Right cardiac atrium (tissue), 5 donors: Measurements from ENCODE around the gene FMN1. TPM values are rescaled to one million over a fixed set of nuclear protein-coding genes. Genes with fewer than 3 reads are reported as not detected.
A peak's percentile ranks its signal among the peaks of the same experiment; 100 is the strongest.
"Not testable (repeated sequence)": the region's sequence is repeated elsewhere in the genome, so short reads cannot be mapped to it uniquely, and the experiment has no call there.

Experiments used
- ATAC-seq, 2 donors: fragments of 200-7000 bp; cut with Tn5 transposase; one replicate each; pipeline versions ENCODE4 v1.8.0 to v1.9.1; 2020; ENCODE audit warnings: moderate library complexity in 2 of 2, mild to moderate bottlenecking in 1 of 2
- DNase-seq, 3 donors: peaks; one replicate each; pipeline ENCODE4 v3.0.0-alpha.2; 2020
- H3K27ac ChIP-seq: one replicate; pipeline ENCODE4 v1.5.1; 2013; ENCODE audit warnings: mild to moderate bottlenecking, low read length, control low read depth, moderate library complexity
- H3K27me3 ChIP-seq: one replicate; pipeline ENCODE4 v1.6.1; 2013; ENCODE audit not compliant: control insufficient read depth, insufficient read depth
- H3K4me1 ChIP-seq: one replicate; pipeline ENCODE4 v1.6.1; 2013; ENCODE audit warnings: low read length; ENCODE audit not compliant: control insufficient read depth, insufficient read depth
- H3K4me3 ChIP-seq: one replicate; pipeline ENCODE4 v1.5.1; 2013; ENCODE audit warnings: low read length, control low read depth
- H3K9me3 ChIP-seq: one replicate; pipeline ENCODE4 v1.6.1; 2013; ENCODE audit warnings: low read length; ENCODE audit not compliant: control insufficient read depth
- WGBS: extraction: QIAGEN DNeasy Blood & Tissue Kit; methylation state at CpG from one replicate; pipeline ENCODE4 v1.1.7; 2013; 5-methylcytosine and 5-hydroxymethylcytosine counted together
- intact Hi-C, 4 donors: fragments of 100-400 bp; cut with DNase I; formaldehyde crosslinking; loops; one replicate each; pipeline versions ENCODE4 v1.11.0 to v1.14.0; 2022 to 2023
- polyA plus RNA-seq: library from polyadenylated mRNA; stranded (reverse); fragments of 200-250 nt; gene quantifications from one replicate; pipeline ENCODE4 v1.2.3, GENCODE V29; 2013
- total RNA-seq, 4 donors: library from RNA; stranded (reverse); fragmentation: NEBNext Ultra II Directional; extraction: Animal tissue kit (Norgen Biotek cat#: 25700); gene quantifications; one replicate each; pipeline ENCODE4 v1.2.1, GENCODE V29; 2021
- donor health status: healthy with polysubstance abuse.
- donor health status: DM: no; HTN: yes; CAD: no.
- donor health status: DM: no; HTN: no; CAD: no.
- donor health status: DM: no; HTN: yes; CAD: no; lungs with severe emphysema.
- donor health status: DM: yes; HTN: yes; CAD: no.

Gene FMN1
- total and polyA plus RNA-seq, 5 donors, result 0.63 to 8.5 (median 3.5) TPM

DNA sequence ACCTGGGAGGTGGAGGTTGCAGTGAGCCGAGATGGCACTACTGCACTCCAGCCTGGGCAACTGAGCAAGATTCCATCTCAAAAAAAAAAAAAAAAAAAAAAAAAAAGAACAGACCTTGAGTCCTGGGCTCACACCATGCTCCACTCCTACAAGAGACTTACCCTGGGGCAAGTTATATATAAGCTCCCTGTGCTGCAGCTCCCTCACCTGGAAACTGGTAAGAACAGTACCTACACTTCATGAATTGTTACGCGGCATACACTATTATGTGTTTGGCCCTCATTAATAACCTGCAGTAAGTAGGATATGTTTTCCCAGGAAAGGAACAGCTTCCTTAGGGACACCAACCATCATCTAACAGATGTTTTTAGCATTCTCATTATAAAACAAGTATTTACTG is 119.6 kb downstream of the FMN1 start:
- ATAC-seq, result no peak
- no peak overlapping the region for H3K27ac ChIP-seq
- intact Hi-C loops, result loop anchor here in 1 of 4 donors (10.0 kb wide), 1 partner anchor 60 kb away; no protein-coding TSS in a partner anchor

DNA sequence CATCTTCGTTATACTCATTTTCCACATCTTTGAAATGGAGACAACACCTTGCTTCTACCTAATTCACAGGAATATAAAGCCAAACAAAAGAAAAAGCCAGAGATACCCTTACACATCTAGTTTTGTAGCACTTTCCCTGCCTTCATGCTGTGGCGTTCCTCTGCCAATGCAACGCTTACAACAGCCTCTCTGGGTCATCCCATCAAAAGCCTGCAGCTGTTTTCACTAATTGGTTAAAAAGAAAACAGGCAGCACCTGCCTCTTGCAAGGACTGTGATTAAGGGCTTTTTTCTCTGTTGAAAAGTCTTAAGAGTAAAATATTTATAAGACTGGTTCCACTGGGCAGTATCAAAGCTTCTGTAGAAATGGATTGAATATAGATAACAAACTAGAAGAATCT is 120.3 kb downstream of the FMN1 start:
- Histone ChIP-seq H3K9me3 (no peaks in the 10 kb centered on the region), H3K27me3 (no peaks in the 10 kb centered on the region), H3K27ac (no peak overlapping the region), H3K4me3 (no peak overlapping the region), H3K4me1 (no peaks in the 10 kb centered on the region)
- DNase-seq, result no peak
- intact Hi-C loops, result loop anchor here in 1 of 4 donors (10.0 kb wide), 1 partner anchor 61 kb away; no protein-coding TSS in a partner anchor
- no peak for ATAC-seq
- WGBS, result 77% methylated on average over 3 of the region's 3 CpGs

More for the DNA sequence above, 119.6 kb downstream of the FMN1 start:
- H3K9me3 ChIP-seq, result no peaks in the 10 kb centered on the region
- no peak overlapping the region for H3K4me3 ChIP-seq
- no peaks in the 10 kb centered on the region for H3K4me1 ChIP-seq
- WGBS, result 90% methylated on average over 3 of the region's 3 CpGs
- no peak for DNase-seq
- no peaks in the 10 kb centered on the region for H3K27me3 ChIP-seq

DNA sequence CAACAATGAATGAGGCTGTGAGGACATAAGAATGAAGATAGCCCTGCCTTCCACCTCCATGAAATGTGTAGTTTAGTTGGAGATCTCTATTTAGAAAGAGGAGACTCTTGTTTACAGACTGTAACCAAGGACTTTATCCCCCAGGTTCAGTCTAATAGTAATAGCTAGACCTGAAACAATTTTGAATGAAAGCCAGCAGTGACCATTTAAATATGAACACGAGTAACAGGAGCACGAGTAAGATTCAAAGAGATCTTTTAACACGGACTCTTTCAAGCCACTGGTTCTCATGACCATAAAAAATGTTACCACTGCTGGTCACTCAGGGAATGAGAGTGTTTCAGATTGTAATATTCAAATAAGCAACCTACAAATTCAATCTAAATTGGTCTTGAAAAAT is 123.1 kb downstream of the FMN1 start:
- no peaks in the 10 kb centered on the region for H3K27me3 ChIP-seq
- no peaks in the 10 kb centered on the region for H3K9me3 ChIP-seq
- DNase-seq (no peak), ATAC-seq (no peak)
- no peaks in the 10 kb centered on the region for H3K4me1 ChIP-seq
- H3K27ac ChIP-seq, result no peak overlapping the region
- 68% methylated on average over 3 of the region's 3 CpGs for WGBS
- H3K4me3 ChIP-seq, result no peak overlapping the region
- intact Hi-C loops, result loop anchor here in 1 of 4 donors (10.0 kb wide), 1 partner anchor 63 kb away; no protein-coding TSS in a partner anchor

DNA sequence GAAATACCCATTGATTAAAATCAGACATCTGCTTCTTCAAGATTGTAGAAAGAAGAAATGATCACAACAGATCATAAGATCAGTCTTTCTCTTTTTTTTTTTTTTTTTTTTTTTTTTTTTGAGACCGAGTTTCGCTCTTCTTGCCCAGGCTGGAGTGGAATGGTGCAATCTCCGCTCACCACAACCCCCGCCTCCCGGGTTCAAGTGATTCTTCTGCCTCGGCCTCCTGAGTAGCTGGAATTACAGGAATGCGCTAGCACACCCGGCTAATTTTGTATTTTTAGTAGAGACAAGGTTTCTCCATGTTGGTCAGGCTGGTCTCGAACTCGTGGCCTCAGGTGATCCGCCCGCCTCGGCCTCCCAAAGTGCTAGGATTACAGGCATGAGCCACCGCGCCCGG is 124.6 kb downstream of the FMN1 start:
- intact Hi-C loops, result loop anchor here in 1 of 4 donors (10.0 kb wide), 1 partner anchor 65 kb away; no protein-coding TSS in a partner anchor
- WGBS, result 93% methylated on average over 16 of the region's 16 CpGs

DNA sequence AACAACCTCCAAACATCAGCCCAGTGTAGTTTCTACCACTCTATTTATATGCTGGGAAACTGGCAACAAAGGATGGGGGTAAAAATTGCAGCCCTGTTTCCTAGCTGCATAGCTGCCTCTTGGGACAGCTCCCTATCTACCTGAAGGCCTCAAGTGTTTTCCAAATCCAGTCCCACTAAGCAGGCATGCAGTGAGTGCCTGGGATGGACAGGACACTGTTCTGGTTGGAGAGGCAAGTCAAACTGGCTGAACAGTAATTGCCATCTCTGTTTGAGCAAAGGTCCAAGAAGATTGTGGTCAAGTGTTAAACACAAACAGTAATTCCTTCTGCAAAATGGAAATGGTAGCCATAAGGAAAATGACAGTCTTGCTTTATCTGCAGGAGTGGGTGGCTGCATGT is 125.4 kb downstream of the FMN1 start:
- DNase-seq (no peak), ATAC-seq (no peak)
- intact Hi-C loops, result no loop called here
- H3K27ac ChIP-seq, result no peak overlapping the region
- no peak overlapping the region for H3K4me3 ChIP-seq
- H3K27me3 ChIP-seq, result no peaks in the 10 kb centered on the region
- H3K4me1 ChIP-seq, result no peaks in the 10 kb centered on the region
- H3K9me3 ChIP-seq, result no peaks in the 10 kb centered on the region

More for the DNA sequence above, 124.6 kb downstream of the FMN1 start:
- H3K9me3 ChIP-seq, H3K4me1 ChIP-seq, H3K27me3 ChIP-seq, H3K4me3 ChIP-seq, DNase-seq, H3K27ac ChIP-seq, ATAC-seq: not testable (repeated sequence)

DNA sequence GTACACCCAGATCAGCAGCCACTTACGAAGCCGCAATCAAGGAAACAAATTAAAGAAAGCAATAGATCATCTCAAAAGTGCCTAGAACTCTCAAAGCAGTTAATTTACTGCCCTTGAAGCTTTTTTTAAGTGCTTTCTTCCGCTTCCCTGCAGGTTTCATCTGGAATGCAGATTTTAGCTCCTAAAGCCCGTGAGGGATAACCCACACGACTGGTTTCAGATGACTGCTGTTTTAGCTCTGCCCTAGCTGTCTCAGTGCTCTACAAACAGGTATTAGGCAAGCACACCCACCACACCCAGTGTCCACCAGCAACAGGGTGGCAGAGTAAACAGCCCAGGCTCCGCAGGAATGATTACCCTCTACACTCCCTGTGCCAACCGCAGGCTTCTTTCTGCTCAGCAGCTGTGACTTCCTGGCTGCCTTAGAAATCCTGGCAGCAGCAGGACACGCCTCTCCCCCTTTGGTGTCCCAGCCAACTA is 126.0 kb downstream of the FMN1 start:
- DNase-seq (peak in 2 of 3 donors; percentile 49 to 53), ATAC-seq (peak; percentile 71 to 87)
- no peaks in the 10 kb centered on the region for H3K4me1 ChIP-seq
- no peak overlapping the region for H3K4me3 ChIP-seq
- no peaks in the 10 kb centered on the region for H3K27me3 ChIP-seq
- intact Hi-C loops, result no loop called here
- no peaks in the 10 kb centered on the region for H3K9me3 ChIP-seq
- WGBS, result 47% methylated on average over 8 of the region's 8 CpGs
- H3K27ac ChIP-seq, result no peak overlapping the region

DNA sequence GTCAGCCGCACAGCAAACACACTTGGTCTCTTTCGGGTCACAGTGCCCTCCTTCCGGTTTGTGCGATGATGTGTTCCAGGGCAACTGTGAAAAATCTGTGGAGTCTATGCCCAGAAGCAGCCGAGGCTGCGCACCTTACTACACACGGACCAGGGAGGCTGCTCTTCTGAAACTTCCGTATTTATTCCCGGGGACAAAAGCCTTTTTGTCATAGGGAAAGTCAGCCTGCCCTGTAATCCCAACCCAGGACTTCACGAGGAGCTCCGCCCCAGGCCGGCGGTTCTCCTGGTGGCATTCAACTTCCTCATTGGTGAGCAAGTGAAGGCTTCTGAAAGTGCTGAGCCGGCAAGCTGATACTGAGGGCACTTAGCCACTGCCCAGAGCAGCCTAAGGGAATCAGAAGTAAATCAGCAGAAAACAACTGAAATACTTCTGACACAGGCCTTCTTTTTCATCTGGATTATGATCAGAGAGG is 126.5 kb downstream of the FMN1 start:
- Histone ChIP-seq H3K27me3 (no peaks in the 10 kb centered on the region), H3K9me3 (no peaks in the 10 kb centered on the region), H3K27ac (no peak overlapping the region), H3K4me1 (no peaks in the 10 kb centered on the region), H3K4me3 (no peak overlapping the region)
- WGBS, result 59% methylated on average over 14 of the region's 14 CpGs
- DNase-seq (peak; percentile 53 to 86 (median 84)), ATAC-seq (peak; percentile 76 to 85)
- intact Hi-C loops, result no loop called here

DNA sequence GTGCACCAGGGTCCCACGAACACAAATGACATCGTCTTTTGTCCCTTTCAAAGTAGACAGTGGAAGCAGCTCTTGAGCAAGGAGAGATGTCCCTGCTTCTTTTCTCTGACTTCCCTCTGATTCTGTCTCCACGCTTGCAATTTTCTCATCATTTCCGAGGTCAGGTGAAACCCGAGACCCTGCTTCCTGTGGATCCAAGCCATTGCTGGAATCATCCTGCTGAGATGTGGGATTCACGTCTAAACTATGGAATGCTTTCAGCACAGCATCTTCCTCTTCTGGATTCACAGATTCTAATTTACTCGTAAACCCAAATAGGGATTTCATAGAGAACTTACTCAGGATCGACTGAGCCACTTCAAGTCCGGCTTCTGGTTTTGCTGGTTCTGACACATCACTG is 127.1 kb downstream of the FMN1 start:
- H3K27ac ChIP-seq, result no peak overlapping the region
- DNase-seq (no peak), ATAC-seq (no peak)
- no peaks in the 10 kb centered on the region for H3K27me3 ChIP-seq
- H3K9me3 ChIP-seq, result no peaks in the 10 kb centered on the region
- H3K4me1 ChIP-seq, result no peaks in the 10 kb centered on the region
- WGBS, result 47% methylated on average over 9 of the region's 9 CpGs
- no peak overlapping the region for H3K4me3 ChIP-seq
- intact Hi-C loops, result no loop called here

DNA sequence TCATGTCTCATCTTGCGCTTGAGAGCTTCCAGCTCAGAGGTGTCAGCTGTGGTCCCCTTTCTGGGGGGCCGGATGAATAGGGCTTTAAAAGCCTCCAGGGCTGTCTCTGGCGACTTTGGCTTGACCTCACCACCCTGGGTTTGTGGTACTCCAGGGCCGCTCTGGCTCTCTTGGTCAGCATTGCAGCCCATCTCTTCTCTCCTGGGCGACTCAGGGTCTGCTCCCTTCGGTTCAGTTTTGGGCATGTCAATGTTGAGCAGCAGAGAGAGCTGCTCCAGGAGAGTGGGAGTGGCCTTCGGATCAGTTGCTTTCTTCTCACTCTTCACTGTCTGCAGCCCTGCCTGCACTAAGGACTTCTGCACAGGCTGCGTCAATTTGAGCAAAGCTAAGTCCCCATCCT is 127.9 kb downstream of the FMN1 start:
- Histone ChIP-seq H3K4me1 (no peaks in the 10 kb centered on the region), H3K9me3 (no peaks in the 10 kb centered on the region), H3K27ac (no peak overlapping the region), H3K4me3 (no peak overlapping the region), H3K27me3 (no peaks in the 10 kb centered on the region)
- intact Hi-C loops, result no loop called here
- ATAC-seq (no peak), DNase-seq (no peak)
- WGBS, result 84% methylated on average over 8 of the region's 8 CpGs

DNA sequence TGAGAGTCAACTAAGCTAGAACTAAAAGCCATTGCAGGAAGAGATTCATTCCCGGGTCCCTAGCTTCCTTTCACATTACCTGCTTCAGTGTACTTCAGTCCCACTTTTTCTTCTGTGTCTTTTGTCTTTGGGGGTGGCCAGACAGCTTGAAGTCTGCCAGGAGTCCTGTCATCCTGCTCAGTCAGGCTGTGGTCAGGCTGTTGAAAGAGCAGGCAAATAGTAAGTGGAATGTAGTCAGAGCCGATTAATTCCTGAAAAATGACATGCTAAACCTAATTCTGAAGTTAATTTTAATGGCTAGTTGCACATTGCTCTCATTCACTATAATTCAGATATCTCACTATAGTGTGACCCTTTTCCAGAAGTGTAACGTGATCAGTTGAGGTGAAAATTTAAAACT is 129.6 kb downstream of the FMN1 start:
- no peak for ATAC-seq
- H3K4me3 ChIP-seq, result no peak overlapping the region
- 52% methylated on average over 3 of the region's 3 CpGs for WGBS
- H3K27ac ChIP-seq, result no peak overlapping the region
- no peak for DNase-seq
- H3K4me1 ChIP-seq, result no peaks in the 10 kb centered on the region
- intact Hi-C loops, result no loop called here
- no peaks in the 10 kb centered on the region for H3K9me3 ChIP-seq
- no peaks in the 10 kb centered on the region for H3K27me3 ChIP-seq

DNA sequence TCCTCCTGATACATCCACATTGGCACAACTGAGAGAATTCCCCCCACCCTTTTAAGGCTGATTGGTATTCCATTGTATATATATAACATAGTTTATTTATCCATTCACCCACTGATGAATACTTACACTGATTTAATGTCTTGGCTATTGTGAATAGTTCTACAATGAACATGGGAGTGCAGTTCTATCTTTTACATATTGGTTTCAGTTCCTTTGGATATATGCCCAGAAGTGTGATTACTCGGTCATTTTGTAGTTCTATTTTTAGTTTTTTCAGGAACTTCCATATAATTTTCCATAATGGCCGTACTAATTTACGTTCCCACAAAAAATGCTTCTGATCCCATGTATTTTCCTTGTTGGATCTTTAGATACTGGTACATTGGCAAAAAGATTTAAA is 135.3 kb downstream of the FMN1 start:
- H3K27ac ChIP-seq, result no peak overlapping the region
- H3K4me3 ChIP-seq, result no peak overlapping the region
- H3K27me3 ChIP-seq, result no peaks in the 10 kb centered on the region
- WGBS, result 11% methylated on average over 3 of the region's 3 CpGs
- ATAC-seq, result no peak
- no peaks in the 10 kb centered on the region for H3K9me3 ChIP-seq
- DNase-seq, result no peak
- intact Hi-C loops, result no loop called here
- no peaks in the 10 kb centered on the region for H3K4me1 ChIP-seq

DNA sequence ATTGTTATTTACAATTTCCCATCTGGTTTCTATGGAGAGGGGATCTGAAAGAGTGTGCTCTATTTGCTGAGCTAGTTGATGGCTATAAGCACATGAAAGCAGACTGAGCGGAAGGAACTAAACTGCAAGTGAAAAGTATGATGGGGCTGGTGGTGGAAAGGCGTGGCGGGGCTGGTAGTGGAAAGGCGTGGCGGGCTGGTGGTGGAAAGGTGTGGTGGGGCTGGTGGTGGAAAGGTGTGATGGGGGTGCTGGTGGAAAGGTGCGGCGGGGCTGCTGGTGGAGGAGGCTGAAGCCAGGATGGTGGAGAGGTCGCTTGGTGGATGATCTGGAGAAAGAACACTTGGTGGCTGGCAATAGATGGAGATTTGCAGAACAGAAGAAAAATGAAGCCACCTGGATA is 136.7 kb downstream of the FMN1 start:
- H3K4me1 ChIP-seq, result no peaks in the 10 kb centered on the region
- intact Hi-C loops, result no loop called here

More for the DNA sequence above, 136.7 kb downstream of the FMN1 start:
- Histone ChIP-seq H3K9me3 (peaks cover 1% of the 10 kb centered on the region), H3K27ac (no peak overlapping the region), H3K27me3 (no peaks in the 10 kb centered on the region), H3K4me3 (no peak overlapping the region)
- no peak for DNase-seq
- ATAC-seq, result no peak
- 97% methylated on average over 8 of the region's 8 CpGs for WGBS
